ENCODE results near the gene DNAH12.

DNA sequence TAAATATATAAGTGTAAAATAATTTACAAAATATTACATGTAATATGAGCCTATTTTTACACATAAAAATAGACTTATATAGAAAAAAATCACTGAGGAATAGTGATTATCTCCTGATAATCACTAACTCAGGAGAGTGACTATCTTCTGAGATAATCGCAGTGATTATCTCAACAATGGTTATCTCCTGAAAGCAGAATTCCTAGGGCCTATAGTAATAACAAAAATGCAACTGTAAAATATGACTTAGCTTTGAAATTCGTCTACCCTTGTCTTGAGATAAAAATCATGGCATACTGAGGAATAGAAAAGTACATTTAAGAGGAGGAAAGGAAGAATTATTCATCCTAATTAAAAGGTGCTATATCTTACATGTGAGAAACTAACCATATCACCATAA, 134.7 kb downstream of the DNAH12 start:
- TF ChIP-seq, protein P1, sequence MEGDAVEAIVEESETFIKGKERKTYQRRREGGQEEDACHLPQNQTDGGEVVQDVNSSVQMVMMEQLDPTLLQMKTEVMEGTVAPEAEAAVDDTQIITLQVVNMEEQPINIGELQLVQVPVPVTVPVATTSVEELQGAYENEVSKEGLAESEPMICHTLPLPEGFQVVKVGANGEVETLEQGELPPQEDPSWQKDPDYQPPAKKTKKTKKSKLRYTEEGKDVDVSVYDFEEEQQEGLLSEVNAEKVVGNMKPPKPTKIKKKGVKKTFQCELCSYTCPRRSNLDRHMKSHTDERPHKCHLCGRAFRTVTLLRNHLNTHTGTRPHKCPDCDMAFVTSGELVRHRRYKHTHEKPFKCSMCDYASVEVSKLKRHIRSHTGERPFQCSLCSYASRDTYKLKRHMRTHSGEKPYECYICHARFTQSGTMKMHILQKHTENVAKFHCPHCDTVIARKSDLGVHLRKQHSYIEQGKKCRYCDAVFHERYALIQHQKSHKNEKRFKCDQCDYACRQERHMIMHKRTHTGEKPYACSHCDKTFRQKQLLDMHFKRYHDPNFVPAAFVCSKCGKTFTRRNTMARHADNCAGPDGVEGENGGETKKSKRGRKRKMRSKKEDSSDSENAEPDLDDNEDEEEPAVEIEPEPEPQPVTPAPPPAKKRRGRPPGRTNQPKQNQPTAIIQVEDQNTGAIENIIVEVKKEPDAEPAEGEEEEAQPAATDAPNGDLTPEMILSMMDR (IDR thresholded peaks at IDR 0.05) = no peak
- TF ChIP-seq EZH2 (IDR thresholded peaks at IDR 0.05) = no peak
- TF ChIP-seq EZH2phosphoT487 (IDR thresholded peaks at IDR 0.05) = no peak

All from neural progenitor cell (in vitro differentiated cells).